ENCODE measurements around the gene ANKRD13A.

- TF ChIP-seq CTCF (IDR thresholded peaks at IDR 0.05) (no peak), POLR2AphosphoS5 (IDR thresholded peaks at IDR 0.05) (no peak), POLR2A (IDR thresholded peaks at IDR 0.05) (no peak)
Measured at GRCh38 chr12:109967383-109968031, 31.7 kb upstream of the ANKRD13A start.

Data from transverse colon (tissue), 4 donors.